IMR-90 (cell line): ENCODE measurements around the gene IVNS1ABP. TPM values are rescaled to one million over a fixed set of nuclear protein-coding genes. Genes with fewer than 3 reads are reported as not detected.

ENCODE experiments used
- ATAC-seq: fragments of 200-7000 bp; cut with Tn5 transposase; 2 replicates; pipeline ENCODE4 v1.9.1; 2020; ENCODE audit warnings: low read depth, mild to moderate bottlenecking, moderate library complexity
- BruUV-seq: library from RNA; stranded (reverse); fragments of 400-500 nt; replicated peaks from 2 replicates; lab custom pipeline; 2021; lab: Mats Ljungman, UMichigan
- CTCF ChIA-PET: fragments of 300-600 bp; formaldehyde crosslinking; extraction: SDS; loops from one replicate; lab custom pipeline; 2021; ENCODE audit warnings: antibody characterized with exemption; lab: Yijun Ruan, JAX
- POLR2A ChIA-PET: fragments of 300-600 bp; sonication (Branson Sonifier 250); formaldehyde crosslinking; loops from one replicate; lab custom pipeline; 2022; ENCODE audit warnings: antibody characterized with exemption; ENCODE audit not compliant: unreplicated experiment; lab: Charles Lee
- DNase-seq: peaks from one replicate; pipeline ENCODE4 v3.0.0; 2013
- H2AFZ ChIP-seq: replicated peaks from 2 replicates; pipeline ENCODE3; 2013; ENCODE audit warnings: low read length, mild to moderate bottlenecking; ENCODE audit not compliant: poor library complexity
- H2AK5ac ChIP-seq: 2 replicates; pipeline ENCODE4 v1.6.1; 2013; ENCODE audit warnings: low read depth, low read length, inconsistent platforms
- H2AK9ac ChIP-seq: replicated peaks from 2 replicates; pipeline ENCODE3; 2013; ENCODE audit warnings: mild to moderate bottlenecking, low read depth, low read length, moderate library complexity; ENCODE audit not compliant: poor library complexity
- H2BK120ac ChIP-seq: 2 replicates; pipeline ENCODE4 v1.6.1; 2013; ENCODE audit warnings: low read depth, low read length, inconsistent platforms
- H2BK15ac ChIP-seq: 3 replicates; pipeline ENCODE4 v1.6.1; 2013; ENCODE audit warnings: low read depth, low read length, inconsistent platforms
- H2BK20ac ChIP-seq: 2 replicates; pipeline ENCODE4 v1.6.1; 2013; ENCODE audit warnings: low read depth, mild to moderate bottlenecking, inconsistent platforms, low read length, moderate library complexity
- H2BK5ac ChIP-seq: 2 replicates; pipeline ENCODE4 v1.6.1; 2013; ENCODE audit warnings: mild to moderate bottlenecking, low read depth, low read length, inconsistent platforms; ENCODE audit not compliant: poor library complexity, severe bottlenecking
- H3K14ac ChIP-seq: replicated peaks from 2 replicates; pipeline ENCODE4 v1.6.1; 2013; ENCODE audit warnings: low read depth, low read length, inconsistent platforms
- H3K18ac ChIP-seq: 2 replicates; pipeline ENCODE4 v1.6.1; 2013; ENCODE audit warnings: low read depth, low read length, control low read depth
- H3K23ac ChIP-seq: 2 replicates; pipeline ENCODE4 v1.6.1; 2013; ENCODE audit warnings: low read depth, low read length, inconsistent platforms
- H3K27ac ChIP-seq: 2 replicates; pipeline ENCODE4 v1.5.1; 2013; ENCODE audit warnings: mild to moderate bottlenecking, control low read depth, low read length; ENCODE audit not compliant: insufficient read depth
- H3K27me3 ChIP-seq: 2 replicates; pipeline ENCODE4 v1.6.1; 2013; ENCODE audit warnings: low read length; ENCODE audit not compliant: control insufficient read depth, insufficient read depth
- H3K36me3 ChIP-seq: 2 replicates; pipeline ENCODE4 v1.6.1; 2013; ENCODE audit warnings: low read length, mixed read lengths; ENCODE audit not compliant: control insufficient read depth, insufficient read depth
- H3K4ac ChIP-seq: 2 replicates; pipeline ENCODE4 v1.6.1; 2013; ENCODE audit warnings: low read depth, low read length, inconsistent platforms
- H3K4me1 ChIP-seq: 2 replicates; pipeline ENCODE4 v1.6.1; 2013; ENCODE audit warnings: low read length, mixed read lengths; ENCODE audit not compliant: control insufficient read depth, insufficient read depth
- H3K4me2 ChIP-seq: 2 replicates; pipeline ENCODE4 v1.6.1; 2013; ENCODE audit warnings: low read depth, mild to moderate bottlenecking, control low read depth, low read length, moderate library complexity
- H3K4me3 ChIP-seq: 2 replicates; pipeline ENCODE4 v1.5.1; 2013; ENCODE audit warnings: low read depth, mild to moderate bottlenecking, control low read depth, low read length, moderate library complexity; ENCODE audit not compliant: insufficient read depth
- H3K56ac ChIP-seq: 2 replicates; pipeline ENCODE4 v1.6.1; 2013; ENCODE audit warnings: low read length, inconsistent platforms; ENCODE audit not compliant: insufficient read depth; ENCODE audit errors: extremely low read depth
- H3K79me1 ChIP-seq, 2 experiments: 2 replicates each; pipeline ENCODE4 v1.6.1; 2013; ENCODE audit warnings: low read length in 2 of 2, inconsistent platforms in 1 of 2, low read depth in 1 of 2
- H3K9ac ChIP-seq: 2 replicates; pipeline ENCODE4 v1.6.1; 2013; ENCODE audit warnings: low read depth, low read length, control low read depth
- H3K9me1 ChIP-seq: 2 replicates; pipeline ENCODE4 v1.6.1; 2013; ENCODE audit warnings: low read length, inconsistent platforms; ENCODE audit not compliant: insufficient read depth
- H3K9me3 ChIP-seq: 2 replicates; pipeline ENCODE4 v1.6.1; 2013; ENCODE audit warnings: low read length; ENCODE audit not compliant: control insufficient read depth, insufficient read depth
- H4K20me1 ChIP-seq: 2 replicates; pipeline ENCODE4 v1.6.1; 2013; ENCODE audit warnings: low read length, inconsistent platforms; ENCODE audit not compliant: insufficient read depth
- H4K5ac ChIP-seq: 2 replicates; pipeline ENCODE4 v1.6.1; 2013; ENCODE audit warnings: mild to moderate bottlenecking, low read depth, low read length, control low read depth
- H4K8ac ChIP-seq, 2 experiments: 2 replicates each; pipeline ENCODE4 v1.6.1; 2013; ENCODE audit warnings: low read depth in 2 of 2, low read length in 2 of 2, control low read depth in 1 of 2, inconsistent platforms in 1 of 2
- H4K91ac ChIP-seq: 2 replicates; pipeline ENCODE4 v1.6.1; 2013; ENCODE audit warnings: low read depth, low read length, inconsistent platforms; ENCODE audit not compliant: insufficient read depth
- CHD1 ChIP-seq: IDR thresholded peaks from 2 replicates; pipeline ENCODE4 v1.6.1; 2012; ENCODE audit warnings: low read depth, low read length, improper control_type of control experiment
- MAFK ChIP-seq: IDR thresholded peaks from 2 replicates; pipeline ENCODE4 v1.6.1; 2012; ENCODE audit warnings: low read depth, low read length, improper control_type of control experiment
- MAZ ChIP-seq: IDR thresholded peaks from 2 replicates; pipeline ENCODE4 v1.6.1; 2012; ENCODE audit warnings: low read depth, mild to moderate bottlenecking, low read length, improper control_type of control experiment, moderate library complexity, borderline replicate concordance
- MXI1 ChIP-seq: IDR thresholded peaks from 2 replicates; pipeline ENCODE4 v1.6.1; 2012; ENCODE audit warnings: low read depth, mild to moderate bottlenecking, low read length, moderate library complexity, borderline replicate concordance
- POLR2A ChIP-seq: IDR thresholded peaks from 2 replicates; pipeline ENCODE4 v1.6.1; 2012; ENCODE audit warnings: mild to moderate bottlenecking, low read depth, low read length
- RAD21 ChIP-seq: IDR thresholded peaks from 2 replicates; pipeline ENCODE4 v1.6.1; 2012; ENCODE audit warnings: low read length, improper control_type of control experiment
- SMC3 ChIP-seq: fragments of 150-350 bp; IDR thresholded peaks from 2 replicates; pipeline ENCODE4 v1.6.1; 2016; ENCODE audit warnings: low read depth, mild to moderate bottlenecking, antibody characterized with exemption, low read length, moderate library complexity
- WGBS, 2 experiments: methylation state at CpG; one replicate each; pipeline versions ENCODE4 v1.1.5 to v1.1.7; 2013; ENCODE audit warnings: missing lambda C conversion rate in 2 of 2; ENCODE audit not compliant: insufficient read length in 1 of 2; ENCODE audit errors: extremely low coverage in 2 of 2; 5-methylcytosine and 5-hydroxymethylcytosine counted together
- dilution Hi-C: fragments of 300-500 bp; cut with HindIII; formaldehyde crosslinking; loops from one replicate; pipeline ENCODE4 v1.14.3; 2018; ENCODE audit warnings: low sequenced_read_pairs; ENCODE audit not compliant: unreplicated experiment
- in situ Hi-C: fragments of 300-500 bp; cut with MboI; formaldehyde crosslinking; loops from 3 replicates; pipeline ENCODE4 v1.14.3; 2019; ENCODE audit warnings: low sequenced_read_pairs, inconsistent platforms, mixed read lengths
- intact Hi-C: fragments of 100-400 bp; cut with micrococcal nuclease; formaldehyde crosslinking; loops from 2 replicates; pipeline ENCODE4 v1.10.0; 2022
- polyA plus RNA-seq, 3 experiments: library from polyadenylated mRNA; depleted of rRNA; stranded (reverse); fragments of >200 nt; gene quantifications; 2 replicates each; pipeline ENCODE4 v1.2.3, GENCODE V29; 2012; ENCODE audit warnings: low replicate concordance in 1 of 3
- total RNA-seq: library from RNA; depleted of rRNA; stranded (reverse); fragments of >200 nt; gene quantifications from 2 replicates; pipeline ENCODE4 v1.2.3, GENCODE V29; 2012

IVNS1ABP gene
- total and polyA plus RNA-seq, 2 of the 4 experiments (the other 2 are of a cell fraction): 21.8 to 26.7 TPM

GRCh38 chr1:185316163-185317033 lies 645 bp downstream of the IVNS1ABP start:
- ChIA-PET CTCF (interaction anchor here (1.1 kb wide), 1 partner anchor 78 kb away, joined by 3 read pairs; no protein-coding TSS in a partner anchor), POLR2A (interaction anchor here (0.8 to 0.9 kb wide), 2 partner anchors 123 to 336 kb away, joined by 3 read pairs; no protein-coding TSS in a partner anchor)
- no peaks in the 10 kb centered on the region for H3K9me1 ChIP-seq
- H2BK5ac ChIP-seq: peak overlapping the region; percentile 73
- intact Hi-C loops: loop anchor here (1.0 to 5.0 kb wide), 5 partner anchors 86 to 241 kb away; partner anchors contain the start of genes SWT1 and TRMT1L
- H2AK9ac ChIP-seq: peak overlapping the region; percentile 65
- in situ Hi-C loops: no loop called here
- peak overlapping the region; percentile 74 for H3K18ac ChIP-seq
- H2BK120ac ChIP-seq: peak overlapping the region; percentile 63
- DNase-seq (peak; percentile 88), ATAC-seq (peak; percentile 75)
- peak overlapping the region; percentile 97 for H3K9ac ChIP-seq
- peak overlapping the region; percentile 67 for H4K91ac ChIP-seq
- H3K4ac ChIP-seq: peak overlapping the region; percentile 96
- dilution Hi-C loops: no loop called here
- no TSS peak for BruUV-seq
- peak overlapping the region; percentile 98 for H3K23ac ChIP-seq
- peak overlapping the region; percentile 94 for H3K27ac ChIP-seq
- H4K8ac ChIP-seq: peak overlapping the region; percentile 38 to 69; a peak in 3 of 4 replicates
- peak overlapping the region; percentile 93 for H2AFZ ChIP-seq
- H2BK15ac ChIP-seq: 0 out of 3 replicates have a peak overlapping the region, but pooled peaks have one; percentile 39
- H3K4me2 ChIP-seq: peak overlapping the region; percentile 99
- H4K20me1 ChIP-seq: peaks cover 32% of the 10 kb centered on the region
- H3K79me1 ChIP-seq: peaks cover 5 to 31% of the 10 kb centered on the region in 2 experiments
- H3K4me1 ChIP-seq: peaks cover 7% of the 10 kb centered on the region
- peak overlapping the region; percentile 53 for H4K5ac ChIP-seq
- peak overlapping the region; percentile 38; the same call in 1 of the 2 replicates for H2AK5ac ChIP-seq
- no peak overlapping the region for H2BK20ac ChIP-seq
- 0% methylated on average over 26 of the region's 88 CpGs; no CpG with 5 or more reads in 1 of the 2 experiments for WGBS, 2 experiments
- TF ChIP-seq MAZ: peak; percentile 95
- no peak for TF ChIP-seq MAFK
- TF ChIP-seq SMC3: no peak
- no peak for TF ChIP-seq RAD21
- peak; percentile 89 for TF ChIP-seq POLR2A
- 0 out of 2 replicates have a peak, but pooled peaks have one; percentile 38 for TF ChIP-seq CHD1
- TF ChIP-seq MXI1: peak; percentile 94
- peak overlapping the region; percentile 88 for H3K14ac ChIP-seq
- H3K9me3 ChIP-seq: no peaks in the 10 kb centered on the region
- H3K27me3 ChIP-seq: no peaks in the 10 kb centered on the region
- H3K36me3 ChIP-seq: no peaks in the 10 kb centered on the region
- H3K56ac ChIP-seq: peak overlapping the region; percentile 75
- peak overlapping the region; percentile 89 for H3K4me3 ChIP-seq
